Measurements from ENCODE around the gene TRAPPC5. TPM values are rescaled to one million over a fixed set of nuclear protein-coding genes. Genes with fewer than 3 reads are reported as not detected.
"Not testable (repeated sequence)": the region's sequence is repeated elsewhere in the genome, so short reads cannot be mapped to it uniquely, and the experiment has no call there.

The TRAPPC5 gene
- total RNA-seq, 2 experiments from 2014 or later: 90.2 to 95.2 TPM

GRCh38 chr19:7639863-7640348 lies 40.7 kb upstream of the TRAPPC5 start:
- H3K27me3 Mint-ChIP-seq: no peaks in the 10 kb centered on the region
- CTCF ChIA-PET: no interaction called here
- H3K27ac Mint-ChIP-seq: no peak overlapping the region
- POLR2A ChIA-PET: interaction anchor here (0.8 kb wide), 1 partner anchor 10 kb away, joined by 3 read pairs; the partner anchor contains the start of genes PET100 and XAB2
- H3K9me3 Mint-ChIP-seq (ENCODE audit: low read depth): peaks cover 7% of the 10 kb centered on the region
- H3K4me3 Mint-ChIP-seq: no peak overlapping the region
- DNase-seq (no peak), ATAC-seq (no peak)
- H3K36me3 Mint-ChIP-seq (ENCODE audit: low read depth): peaks cover 15% of the 10 kb centered on the region
- H3K4me1 Mint-ChIP-seq: peaks cover 22% of the 10 kb centered on the region
- intact Hi-C loops (cut with DNase I, micrococcal nuclease): no loop called here

DNA sequence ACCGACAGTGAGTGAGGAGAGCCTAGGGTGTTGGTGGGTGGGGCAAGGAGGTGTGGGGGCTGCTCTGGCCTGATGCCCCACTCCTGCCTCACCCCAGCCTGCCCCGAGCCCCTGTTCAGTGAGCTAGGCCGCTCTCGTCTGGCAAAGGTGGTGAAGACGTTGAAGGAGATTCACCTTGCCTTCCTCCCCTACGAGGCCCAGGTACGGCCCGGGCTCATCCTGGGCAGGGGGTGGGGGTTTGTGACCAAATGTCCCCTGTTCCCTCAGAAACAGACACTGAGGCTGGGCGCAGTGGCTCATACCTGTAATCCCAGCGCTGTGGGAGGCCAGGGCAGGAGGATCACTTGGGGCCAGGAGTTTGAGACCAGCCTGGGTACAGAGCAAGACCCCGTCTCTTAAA lies 39.8 kb upstream of the TRAPPC5 start:
- peaks cover 7% of the 10 kb centered on the region for H3K9me3 Mint-ChIP-seq (ENCODE audit: low read depth)
- no peak overlapping the region for H3K27ac Mint-ChIP-seq
- H3K36me3 Mint-ChIP-seq (ENCODE audit: low read depth): peaks cover 16% of the 10 kb centered on the region
- DNase-seq (no peak), ATAC-seq (no peak)
- H3K4me3 Mint-ChIP-seq: no peak overlapping the region
- no peaks in the 10 kb centered on the region for H3K27me3 Mint-ChIP-seq
- peaks cover 20% of the 10 kb centered on the region for H3K4me1 Mint-ChIP-seq
- intact Hi-C loops (cut with DNase I, micrococcal nuclease): no loop called here
- CTCF ChIA-PET: interaction anchor here (0.7 to 1.6 kb wide), 2 partner anchors 40 to 319 kb away, joined by 3 read pairs; partner anchors contain the start of gene TRAPPC5
- POLR2A ChIA-PET: no interaction called here

DNA sequence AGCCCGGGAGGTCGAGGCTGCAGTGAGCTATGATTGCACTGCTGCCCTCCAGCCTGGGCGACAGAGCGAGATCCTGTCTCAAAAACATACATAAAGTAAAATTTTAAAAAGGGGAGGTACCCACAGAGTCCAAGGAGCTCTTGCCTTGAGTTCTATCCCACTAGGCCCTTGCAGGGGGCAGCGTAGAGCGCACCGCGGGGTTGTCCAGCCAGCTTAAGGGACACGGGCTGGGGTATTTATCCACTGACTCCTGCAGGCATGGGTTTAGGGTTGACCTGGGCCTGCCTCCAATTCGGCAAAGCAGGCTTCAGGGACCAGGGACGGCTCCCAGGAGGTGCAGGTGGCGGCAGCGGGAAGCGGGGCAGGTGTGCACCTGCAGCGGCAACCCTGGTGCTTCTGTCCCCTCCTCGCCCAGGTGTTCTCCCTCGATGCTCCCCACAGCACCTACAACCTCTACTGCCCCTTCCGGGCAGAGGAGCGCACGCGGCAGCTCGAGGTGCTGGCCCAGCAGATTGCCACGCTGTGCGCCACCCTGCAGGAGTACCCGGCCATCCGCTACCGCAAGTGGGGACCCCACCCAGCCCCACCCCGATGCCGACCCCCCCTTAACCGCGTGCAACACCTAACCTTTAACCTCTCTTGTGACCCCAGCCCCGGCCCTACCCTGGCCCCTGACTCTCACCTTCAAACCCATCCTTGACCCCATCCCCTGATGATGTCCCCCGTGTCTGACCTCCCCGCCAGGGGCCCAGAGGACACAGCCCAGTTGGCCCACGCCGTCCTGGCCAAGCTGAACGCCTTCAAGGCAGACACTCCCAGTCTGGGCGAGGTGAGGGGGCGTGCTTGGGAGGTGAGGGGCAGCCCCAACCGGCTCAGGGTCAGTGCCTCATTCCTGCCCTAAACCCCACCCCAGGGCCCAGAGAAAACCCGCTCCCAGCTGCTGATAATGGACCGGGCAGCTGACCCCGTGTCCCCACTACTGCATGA lies 39.0 kb upstream of the TRAPPC5 start:
- Mint-ChIP-seq H3K4me1 (peaks cover 16% of the 10 kb centered on the region), H3K36me3 (ENCODE audit: low read depth) (peaks cover 16% of the 10 kb centered on the region), H3K9me3 (ENCODE audit: low read depth) (peaks cover 7% of the 10 kb centered on the region), H3K27me3 (no peaks in the 10 kb centered on the region), H3K4me3 (no peak overlapping the region), H3K27ac (no peak overlapping the region)
- ATAC-seq: no peak
- CTCF ChIA-PET: interaction anchor here (0.6 to 1.6 kb wide), 3 partner anchors 39 to 319 kb away, joined by 3 read pairs; partner anchors contain the start of gene TRAPPC5
- intact Hi-C loops (cut with DNase I, micrococcal nuclease): no loop called here
- POLR2A ChIA-PET: no interaction called here
- DNase-seq: no peak

DNA sequence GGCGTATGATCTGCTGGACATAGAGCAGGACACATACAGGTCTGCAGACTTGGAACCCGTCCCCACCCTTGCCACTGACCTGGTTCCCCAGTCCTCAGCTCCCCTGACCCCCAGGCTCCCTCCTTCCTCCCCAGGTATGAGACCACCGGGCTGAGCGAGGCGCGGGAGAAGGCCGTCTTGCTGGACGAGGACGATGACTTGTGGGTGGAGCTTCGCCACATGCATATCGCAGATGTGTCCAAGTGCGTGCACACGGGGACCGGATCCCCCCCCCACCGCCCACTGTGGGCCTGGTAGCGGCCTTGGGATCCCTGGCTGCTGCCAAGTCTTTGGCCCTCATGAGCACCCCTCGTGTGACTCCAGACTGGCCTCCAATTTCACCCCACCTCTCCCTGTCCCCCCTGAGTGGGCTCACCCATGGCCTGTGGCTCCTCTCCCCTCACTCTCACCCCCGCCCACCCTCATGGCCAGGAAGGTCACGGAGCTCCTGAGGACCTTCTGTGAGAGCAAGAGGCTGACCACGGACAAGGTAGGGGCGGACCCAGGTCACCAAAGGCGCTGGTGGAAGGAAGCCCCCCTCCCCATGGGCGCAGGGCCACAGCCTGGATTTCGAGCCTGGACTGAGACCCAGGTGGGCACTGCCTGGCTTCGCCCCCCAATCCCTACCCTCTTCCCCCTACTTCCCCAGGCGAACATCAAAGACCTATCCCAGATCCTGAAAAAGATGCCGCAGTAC lies 38.2 kb upstream of the TRAPPC5 start:
- Mint-ChIP-seq H3K36me3 (ENCODE audit: low read depth) (peaks cover 16% of the 10 kb centered on the region), H3K27ac (no peak overlapping the region), H3K27me3 (no peaks in the 10 kb centered on the region), H3K4me3 (no peak overlapping the region), H3K4me1 (peaks cover 14% of the 10 kb centered on the region), H3K9me3 (ENCODE audit: low read depth) (peaks cover 7% of the 10 kb centered on the region)
- DNase-seq (no peak), ATAC-seq (no peak)
- ChIA-PET POLR2A (interaction anchor here (0.6 kb wide), 1 partner anchor 138 kb away, joined by 6 read pairs; no protein-coding TSS in a partner anchor), CTCF (interaction anchor here (0.7 to 1.6 kb wide), 2 partner anchors 38 kb away, joined by 3 read pairs; partner anchors contain the start of gene TRAPPC5)
- intact Hi-C loops (cut with DNase I, micrococcal nuclease): no loop called here

DNA sequence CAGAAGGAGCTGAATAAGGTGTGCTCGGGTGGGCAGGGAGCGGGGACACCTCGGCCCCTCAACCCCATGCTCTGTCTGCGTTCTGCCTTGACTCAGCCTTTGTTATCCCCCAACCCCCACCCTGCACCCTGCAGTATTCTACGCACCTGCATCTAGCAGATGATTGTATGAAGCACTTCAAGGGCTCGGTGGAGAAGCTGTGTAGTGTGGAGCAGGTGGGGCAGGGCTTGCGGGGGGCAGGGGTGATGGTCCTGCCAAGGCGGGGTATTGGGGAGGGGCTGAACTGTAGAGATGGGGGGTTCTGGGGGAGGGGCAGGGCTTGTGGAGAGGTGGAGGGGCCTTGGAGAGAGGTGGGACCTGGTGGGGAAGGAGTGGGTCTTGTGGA lies 37.6 kb upstream of the TRAPPC5 start:
- ATAC-seq: no peak
- peaks cover 10% of the 10 kb centered on the region for H3K4me1 Mint-ChIP-seq
- H3K9me3 Mint-ChIP-seq (ENCODE audit: low read depth): peaks cover 7% of the 10 kb centered on the region
- no peak overlapping the region for H3K27ac Mint-ChIP-seq
- H3K27me3 Mint-ChIP-seq: no peaks in the 10 kb centered on the region
- H3K36me3 Mint-ChIP-seq (ENCODE audit: low read depth): peaks cover 16% of the 10 kb centered on the region
- no peak for DNase-seq
- no peak overlapping the region for H3K4me3 Mint-ChIP-seq
- ChIA-PET POLR2A (interaction anchor here (0.6 kb wide), 1 partner anchor 138 kb away, joined by 6 read pairs; no protein-coding TSS in a partner anchor), CTCF (interaction anchor here (0.7 kb wide), 1 partner anchor 38 kb away, joined by 3 read pairs; the partner anchor contains the start of gene TRAPPC5)
- intact Hi-C loops (cut with DNase I, micrococcal nuclease): no loop called here

GRCh38 chr19:7643629-7644549 lies 36.7 kb upstream of the TRAPPC5 start:
- DNase-seq (peak; percentile 62), ATAC-seq (peak; percentile 50)

GRCh38 chr19:7644550-7644877 lies 36.1 kb upstream of the TRAPPC5 start:
- Mint-ChIP-seq H3K27me3 (no peaks in the 10 kb centered on the region), H3K9me3 (ENCODE audit: low read depth) (peaks cover 7% of the 10 kb centered on the region), H3K4me1 (peaks cover 4% of the 10 kb centered on the region), H3K36me3 (ENCODE audit: low read depth) (peaks cover 13% of the 10 kb centered on the region), H3K4me3 (no peak overlapping the region), H3K27ac (no peak overlapping the region)
- intact Hi-C loops (cut with DNase I, micrococcal nuclease): no loop called here
- ATAC-seq (no peak), DNase-seq (no peak)
- POLR2A ChIA-PET: interaction anchor here (0.9 kb wide), 1 partner anchor 187 kb away, joined by 3 read pairs; no protein-coding TSS in a partner anchor
- CTCF ChIA-PET: no interaction called here

More at GRCh38 chr19:7643629-7644549, 36.7 kb upstream of the TRAPPC5 start:
- CTCF ChIA-PET: interaction anchor here (0.6 kb wide), 1 partner anchor 10 kb away, joined by 3 read pairs; no protein-coding TSS in a partner anchor
- H3K4me1 Mint-ChIP-seq; H3K9me3 Mint-ChIP-seq (ENCODE audit: low read depth); H3K27ac Mint-ChIP-seq; intact Hi-C loops (cut with DNase I, micrococcal nuclease); H3K4me3 Mint-ChIP-seq; H3K27me3 Mint-ChIP-seq: not testable (repeated sequence)
- POLR2A ChIA-PET: interaction anchor here (0.9 kb wide), 1 partner anchor 187 kb away, joined by 3 read pairs; no protein-coding TSS in a partner anchor
- peaks cover 14% of the 10 kb centered on the region for H3K36me3 Mint-ChIP-seq (ENCODE audit: low read depth)

- no peak overlapping the region for H3K4me3 Mint-ChIP-seq
- POLR2A ChIA-PET: interaction anchor here (0.9 kb wide), 1 partner anchor 186 kb away, joined by 3 read pairs; no protein-coding TSS in a partner anchor
- peaks cover 2% of the 10 kb centered on the region for H3K9me3 Mint-ChIP-seq (ENCODE audit: low read depth)
- no peaks in the 10 kb centered on the region for H3K27me3 Mint-ChIP-seq
- DNase-seq: no peak
- ATAC-seq: no peak
- H3K27ac Mint-ChIP-seq: no peak overlapping the region
- H3K36me3 Mint-ChIP-seq (ENCODE audit: low read depth): peaks cover 6% of the 10 kb centered on the region
- no peaks in the 10 kb centered on the region for H3K4me1 Mint-ChIP-seq
- intact Hi-C loops (cut with DNase I, micrococcal nuclease): no loop called here
- CTCF ChIA-PET: interaction anchor here (0.6 kb wide), 1 partner anchor 339 kb away, joined by 4 read pairs; no protein-coding TSS in a partner anchor
These were observed 35.5 kb upstream of the TRAPPC5 start for GRCh38 chr19:7645163-7645562.

DNA sequence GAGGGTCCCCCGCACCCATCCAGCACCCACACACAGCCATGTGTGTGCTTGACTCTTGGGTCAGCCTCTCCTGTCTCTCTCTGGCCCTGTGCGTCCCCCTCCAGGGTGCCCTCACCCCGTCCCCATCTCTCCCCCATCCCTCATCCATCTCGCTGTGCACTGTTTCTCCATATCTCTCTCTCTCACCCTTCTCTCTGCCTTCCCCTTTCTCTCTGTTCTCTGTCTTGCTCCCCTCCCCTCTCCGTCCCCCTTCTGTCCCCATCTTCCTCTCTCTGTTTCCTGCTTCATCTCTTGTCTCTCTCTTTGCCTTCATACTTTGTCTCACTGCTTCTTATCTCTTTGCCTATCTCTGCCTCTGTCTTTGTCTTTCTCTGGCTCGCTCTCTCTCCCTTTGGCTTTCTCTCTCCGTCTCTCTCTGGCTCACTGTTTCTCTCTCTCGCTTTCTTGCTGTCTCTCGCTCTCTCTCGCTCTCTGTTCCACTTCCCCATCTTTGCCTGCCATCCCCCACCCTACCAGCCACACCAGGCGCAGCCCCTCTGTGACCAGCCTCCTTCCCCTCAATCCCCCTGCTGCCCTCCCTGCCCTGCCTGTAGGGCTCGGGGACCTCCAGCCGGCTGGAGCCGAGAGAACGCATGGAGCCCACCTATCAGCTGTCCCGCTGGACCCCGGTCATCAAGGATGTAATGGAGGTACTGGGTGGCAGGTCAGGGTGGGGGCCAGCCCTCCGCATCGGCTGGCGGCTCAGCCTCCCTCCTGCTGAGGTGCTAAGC lies 34.8 kb upstream of the TRAPPC5 start:
- ATAC-seq: no peak
- POLR2A ChIA-PET: no interaction called here
- H3K27me3 Mint-ChIP-seq: no peaks in the 10 kb centered on the region
- intact Hi-C loops (cut with DNase I, micrococcal nuclease): no loop called here
- no peaks in the 10 kb centered on the region for H3K4me1 Mint-ChIP-seq
- CTCF ChIA-PET: interaction anchor here (0.6 kb wide), 1 partner anchor 339 kb away, joined by 4 read pairs; no protein-coding TSS in a partner anchor
- H3K4me3 Mint-ChIP-seq: no peak overlapping the region
- H3K27ac Mint-ChIP-seq: no peak overlapping the region
- no peak for DNase-seq
- no peaks in the 10 kb centered on the region for H3K9me3 Mint-ChIP-seq (ENCODE audit: low read depth)
- peaks cover 4% of the 10 kb centered on the region for H3K36me3 Mint-ChIP-seq (ENCODE audit: low read depth)

- no peaks in the 10 kb centered on the region for H3K9me3 Mint-ChIP-seq (ENCODE audit: low read depth)
- no peak for DNase-seq
- no peaks in the 10 kb centered on the region for H3K27me3 Mint-ChIP-seq
- no peak for ATAC-seq
- intact Hi-C loops (cut with DNase I, micrococcal nuclease): no loop called here
- no peak overlapping the region for H3K4me3 Mint-ChIP-seq
- ChIA-PET POLR2A (no interaction called here), CTCF (no interaction called here)
- H3K36me3 Mint-ChIP-seq (ENCODE audit: low read depth): peaks cover 4% of the 10 kb centered on the region
- no peaks in the 10 kb centered on the region for H3K4me1 Mint-ChIP-seq
- H3K27ac Mint-ChIP-seq: no peak overlapping the region
These were observed 34.3 kb upstream of the TRAPPC5 start for GRCh38 chr19:7646426-7646700.

Data from activated CD4-positive, alpha-beta T cell treated with anti-CD3 and anti-CD28 coated beads for 36 hours (primary cell).